ENCODE data around the gene TRIM44.

DNA sequence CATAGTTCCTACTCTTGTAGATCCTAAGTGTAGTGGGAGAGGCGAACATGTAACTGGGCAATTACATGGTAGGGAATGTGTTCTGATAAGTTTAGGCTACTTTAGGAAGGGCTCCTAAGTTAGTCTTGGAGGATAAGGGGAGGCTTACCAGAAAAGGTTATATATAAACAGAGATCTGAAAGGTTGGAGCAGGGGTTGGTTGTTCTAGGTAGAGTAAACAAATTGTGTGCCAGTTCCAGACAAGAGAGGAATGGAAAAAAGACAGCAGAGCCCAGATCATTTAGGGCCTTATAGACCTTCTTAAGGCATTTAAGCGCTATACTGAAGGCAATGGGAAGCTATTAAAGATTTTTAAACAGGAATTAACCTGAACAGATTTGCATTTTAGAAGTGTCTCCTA, 74.4 kb downstream of the TRIM44 start:
- TF ChIP-seq, protein P1, sequence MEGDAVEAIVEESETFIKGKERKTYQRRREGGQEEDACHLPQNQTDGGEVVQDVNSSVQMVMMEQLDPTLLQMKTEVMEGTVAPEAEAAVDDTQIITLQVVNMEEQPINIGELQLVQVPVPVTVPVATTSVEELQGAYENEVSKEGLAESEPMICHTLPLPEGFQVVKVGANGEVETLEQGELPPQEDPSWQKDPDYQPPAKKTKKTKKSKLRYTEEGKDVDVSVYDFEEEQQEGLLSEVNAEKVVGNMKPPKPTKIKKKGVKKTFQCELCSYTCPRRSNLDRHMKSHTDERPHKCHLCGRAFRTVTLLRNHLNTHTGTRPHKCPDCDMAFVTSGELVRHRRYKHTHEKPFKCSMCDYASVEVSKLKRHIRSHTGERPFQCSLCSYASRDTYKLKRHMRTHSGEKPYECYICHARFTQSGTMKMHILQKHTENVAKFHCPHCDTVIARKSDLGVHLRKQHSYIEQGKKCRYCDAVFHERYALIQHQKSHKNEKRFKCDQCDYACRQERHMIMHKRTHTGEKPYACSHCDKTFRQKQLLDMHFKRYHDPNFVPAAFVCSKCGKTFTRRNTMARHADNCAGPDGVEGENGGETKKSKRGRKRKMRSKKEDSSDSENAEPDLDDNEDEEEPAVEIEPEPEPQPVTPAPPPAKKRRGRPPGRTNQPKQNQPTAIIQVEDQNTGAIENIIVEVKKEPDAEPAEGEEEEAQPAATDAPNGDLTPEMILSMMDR (IDR thresholded peaks at IDR 0.05) = no peak
- no peak for TF ChIP-seq POLR2A (IDR thresholded peaks at IDR 0.05)

All from testis (tissue), 2 donors.